22Rv1 (cell line): ENCODE results near the gene DPRX.

Experiments
- H3K27ac ChIP-seq: fragments of 450-650 bp; 2 replicates; pipeline ENCODE4 v1.5.1; 2017
- ZFX ChIP-seq: fragments of 450-650 bp; IDR thresholded peaks from 2 replicates; pipeline ENCODE4 v1.6.1; 2017; ENCODE audit warnings: antibody characterized with exemption, borderline replicate concordance
- TF ChIP-seq, protein P1 (sequence below): fragments of 450-650 bp; IDR thresholded peaks from 2 replicates; pipeline ENCODE4 v1.5.1; 2017; ENCODE audit warnings: mild to moderate bottlenecking

DPRX gene

DNA sequence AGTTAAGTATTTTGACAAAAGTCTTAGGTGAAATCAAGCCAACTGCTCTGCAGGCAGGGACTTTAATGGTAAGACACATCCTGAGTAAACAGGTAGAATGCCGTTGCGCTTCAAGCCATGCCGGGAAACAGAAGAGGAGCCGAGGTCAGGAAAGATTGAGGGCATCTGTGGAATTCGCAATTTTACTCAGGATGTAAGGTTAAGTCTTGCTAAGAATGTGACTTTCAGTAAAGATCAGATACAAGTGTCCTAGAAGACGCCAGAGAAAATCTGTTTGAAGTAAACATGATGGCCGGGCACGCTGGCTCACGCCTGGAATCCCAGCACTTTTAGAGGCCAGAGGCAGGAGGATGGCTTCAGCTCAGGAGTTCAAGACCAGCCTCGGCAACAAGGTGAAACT, 33.4 kb upstream of the DPRX start:
- no peak overlapping the region for H3K27ac ChIP-seq
- TF ChIP-seq, protein P1, sequence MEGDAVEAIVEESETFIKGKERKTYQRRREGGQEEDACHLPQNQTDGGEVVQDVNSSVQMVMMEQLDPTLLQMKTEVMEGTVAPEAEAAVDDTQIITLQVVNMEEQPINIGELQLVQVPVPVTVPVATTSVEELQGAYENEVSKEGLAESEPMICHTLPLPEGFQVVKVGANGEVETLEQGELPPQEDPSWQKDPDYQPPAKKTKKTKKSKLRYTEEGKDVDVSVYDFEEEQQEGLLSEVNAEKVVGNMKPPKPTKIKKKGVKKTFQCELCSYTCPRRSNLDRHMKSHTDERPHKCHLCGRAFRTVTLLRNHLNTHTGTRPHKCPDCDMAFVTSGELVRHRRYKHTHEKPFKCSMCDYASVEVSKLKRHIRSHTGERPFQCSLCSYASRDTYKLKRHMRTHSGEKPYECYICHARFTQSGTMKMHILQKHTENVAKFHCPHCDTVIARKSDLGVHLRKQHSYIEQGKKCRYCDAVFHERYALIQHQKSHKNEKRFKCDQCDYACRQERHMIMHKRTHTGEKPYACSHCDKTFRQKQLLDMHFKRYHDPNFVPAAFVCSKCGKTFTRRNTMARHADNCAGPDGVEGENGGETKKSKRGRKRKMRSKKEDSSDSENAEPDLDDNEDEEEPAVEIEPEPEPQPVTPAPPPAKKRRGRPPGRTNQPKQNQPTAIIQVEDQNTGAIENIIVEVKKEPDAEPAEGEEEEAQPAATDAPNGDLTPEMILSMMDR = no peak
- no peak for TF ChIP-seq ZFX

DNA sequence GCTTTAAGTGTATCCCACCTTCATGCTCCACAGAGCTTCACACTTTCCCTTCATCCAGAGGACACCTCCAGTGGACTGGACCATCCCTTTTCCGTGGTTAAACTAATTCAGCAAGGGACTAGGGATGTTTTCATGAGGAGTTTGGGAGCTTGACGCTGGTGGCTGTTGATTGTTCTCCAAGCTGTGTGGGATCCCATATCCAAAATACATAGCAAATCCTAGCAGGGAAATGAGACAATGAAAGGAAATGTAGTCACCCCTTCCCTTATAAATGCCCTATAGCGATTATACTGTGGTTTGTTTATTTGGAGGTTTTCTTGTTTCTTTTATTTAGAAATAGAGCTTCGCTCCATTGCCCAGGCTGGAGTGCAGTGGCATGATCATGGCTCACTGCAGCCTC, 31.6 kb upstream of the DPRX start:
- H3K27ac ChIP-seq = no peak overlapping the region
- TF ChIP-seq, protein P1 = no peak
- TF ChIP-seq ZFX = no peak

DNA sequence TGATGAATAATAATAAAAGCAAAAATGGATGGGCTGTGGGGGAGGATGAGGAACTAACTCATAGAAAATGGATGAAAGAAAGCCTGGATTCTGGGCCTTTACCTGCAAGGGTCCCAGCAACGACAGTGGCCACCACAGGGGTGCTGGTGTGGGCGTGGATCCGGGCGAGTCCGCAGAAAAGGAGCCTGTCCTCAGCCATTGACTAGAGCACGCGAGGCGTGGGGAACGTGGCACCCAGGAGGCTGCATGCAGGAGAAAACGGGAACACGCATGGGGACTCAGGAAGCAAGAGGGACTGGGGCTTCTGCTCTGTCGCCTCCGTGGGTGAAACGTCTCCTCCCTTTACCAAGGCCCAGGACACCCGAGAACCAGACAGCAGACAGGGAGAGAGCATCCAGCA, 25.8 kb upstream of the DPRX start:
- H3K27ac ChIP-seq = no peak overlapping the region
- TF ChIP-seq ZFX = no peak
- TF ChIP-seq, protein P1 = no peak

DNA sequence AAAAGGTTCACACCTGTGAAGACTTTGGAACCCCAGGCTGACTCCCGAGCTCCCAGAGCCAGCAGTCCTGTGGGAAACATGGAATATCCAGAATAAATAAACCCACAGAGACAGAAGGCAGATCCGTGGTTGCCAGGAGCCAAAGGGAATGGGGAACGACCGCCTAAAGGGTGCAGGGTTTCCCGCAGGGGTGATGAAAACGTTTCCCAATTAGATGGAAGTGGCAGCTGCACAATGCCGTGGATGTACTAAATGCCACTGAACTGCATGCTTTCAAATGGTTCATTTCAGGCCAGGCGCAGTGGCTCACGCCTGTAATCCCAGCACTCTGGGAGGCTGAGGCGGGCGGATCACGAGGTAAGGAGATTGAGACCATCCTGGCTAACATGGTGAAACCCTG, 23.4 kb upstream of the DPRX start:
- TF ChIP-seq, protein P1 = no peak
- TF ChIP-seq ZFX = no peak

DNA sequence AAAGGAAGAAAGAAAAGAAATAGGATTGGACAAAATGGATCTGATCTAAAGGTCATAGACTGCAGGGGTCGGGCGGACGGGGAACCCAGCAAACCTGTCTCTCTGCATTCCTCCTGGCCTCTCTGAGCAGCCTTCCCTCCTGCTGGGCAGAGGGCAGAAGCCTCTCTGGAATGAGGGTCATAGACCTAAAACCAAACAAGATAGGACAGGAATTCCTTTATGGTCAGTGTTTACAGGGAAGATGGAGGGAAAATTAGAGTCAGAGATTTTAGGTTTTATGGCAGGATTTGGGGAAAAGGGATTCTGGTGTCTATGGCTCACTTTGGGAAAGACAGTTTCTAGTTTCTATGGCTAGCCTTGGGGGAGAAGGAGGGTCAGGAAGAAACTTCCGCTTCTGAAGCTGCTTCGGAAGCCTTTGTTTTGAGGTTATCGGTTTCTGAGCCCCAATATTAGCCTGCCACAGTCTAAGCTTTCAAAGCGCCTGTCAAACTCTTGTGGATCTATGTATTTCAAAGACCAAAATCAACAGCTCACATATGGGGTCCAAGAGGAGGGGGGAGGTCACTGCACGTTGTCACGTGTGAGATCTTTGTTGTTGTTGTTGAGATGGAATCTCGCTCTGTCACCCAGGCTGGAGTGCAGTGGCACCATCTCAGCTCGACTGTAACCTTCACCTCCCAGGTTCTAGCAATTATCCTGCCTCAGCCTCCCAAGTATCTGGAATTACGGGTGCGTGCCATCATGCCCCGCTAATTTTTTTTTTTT, 18.9 kb upstream of the DPRX start:
- H3K27ac ChIP-seq = no peak overlapping the region
- TF ChIP-seq, protein P1 = no peak
- no peak for TF ChIP-seq ZFX

More for the DNA sequence above, 23.4 kb upstream of the DPRX start:
- no peak overlapping the region for H3K27ac ChIP-seq

DNA sequence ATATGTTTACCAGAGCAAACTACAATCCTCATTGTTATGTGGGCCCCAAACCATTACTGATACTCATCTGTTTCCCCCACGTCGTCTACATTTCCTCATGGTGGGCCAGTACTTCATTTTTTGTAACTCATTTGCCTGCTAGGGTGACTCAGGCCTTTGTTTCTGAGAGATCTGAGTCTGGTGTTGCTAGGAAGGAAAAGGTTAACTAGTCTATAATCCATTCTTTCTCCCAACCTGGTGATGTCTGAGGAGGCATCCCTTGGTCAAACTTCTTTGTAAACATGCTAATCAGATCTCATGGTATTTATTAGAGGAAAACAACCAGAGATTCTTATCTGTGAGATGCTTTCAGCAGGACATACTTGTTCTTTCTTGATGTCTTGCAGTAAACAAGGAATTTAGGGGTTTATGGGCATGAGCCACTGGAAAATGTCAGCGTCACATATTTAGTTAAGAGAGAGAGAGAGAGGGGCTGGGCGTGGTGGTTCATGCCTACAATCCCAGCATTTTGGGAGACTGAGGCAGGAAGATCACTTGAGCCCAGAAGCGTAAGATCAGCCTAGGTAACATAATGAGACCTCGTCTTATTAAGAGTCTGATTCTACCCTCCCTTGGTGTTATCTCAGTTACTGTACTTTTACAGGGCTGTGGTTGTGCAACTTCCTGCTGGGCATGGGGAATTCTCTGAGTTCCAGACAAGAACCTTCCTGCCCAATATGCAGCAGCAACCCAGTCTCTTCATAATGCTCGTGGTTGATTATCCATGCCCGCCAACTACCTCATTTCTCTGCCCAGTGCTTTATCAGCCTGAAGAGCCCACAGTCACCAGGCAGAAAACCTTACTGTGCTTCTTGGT, 9.7 kb upstream of the DPRX start:
- no peak overlapping the region for H3K27ac ChIP-seq
- no peak for TF ChIP-seq ZFX
- TF ChIP-seq, protein P1 = no peak
